ENCODE measurements around the gene CHI3L1. TPM values are rescaled to one million over a fixed set of nuclear protein-coding genes. Genes with fewer than 3 reads are reported as not detected.

The CHI3L1 gene
- total RNA-seq, 1 donor from 2014 or later = 0.20 TPM

GRCh38 chr1:203150511-203151297, 35.8 kb downstream of the CHI3L1 start:
- H3K27ac Mint-ChIP-seq (ENCODE audit: unreplicated experiment) = no peak overlapping the region
- TF ChIP-seq, protein P1, sequence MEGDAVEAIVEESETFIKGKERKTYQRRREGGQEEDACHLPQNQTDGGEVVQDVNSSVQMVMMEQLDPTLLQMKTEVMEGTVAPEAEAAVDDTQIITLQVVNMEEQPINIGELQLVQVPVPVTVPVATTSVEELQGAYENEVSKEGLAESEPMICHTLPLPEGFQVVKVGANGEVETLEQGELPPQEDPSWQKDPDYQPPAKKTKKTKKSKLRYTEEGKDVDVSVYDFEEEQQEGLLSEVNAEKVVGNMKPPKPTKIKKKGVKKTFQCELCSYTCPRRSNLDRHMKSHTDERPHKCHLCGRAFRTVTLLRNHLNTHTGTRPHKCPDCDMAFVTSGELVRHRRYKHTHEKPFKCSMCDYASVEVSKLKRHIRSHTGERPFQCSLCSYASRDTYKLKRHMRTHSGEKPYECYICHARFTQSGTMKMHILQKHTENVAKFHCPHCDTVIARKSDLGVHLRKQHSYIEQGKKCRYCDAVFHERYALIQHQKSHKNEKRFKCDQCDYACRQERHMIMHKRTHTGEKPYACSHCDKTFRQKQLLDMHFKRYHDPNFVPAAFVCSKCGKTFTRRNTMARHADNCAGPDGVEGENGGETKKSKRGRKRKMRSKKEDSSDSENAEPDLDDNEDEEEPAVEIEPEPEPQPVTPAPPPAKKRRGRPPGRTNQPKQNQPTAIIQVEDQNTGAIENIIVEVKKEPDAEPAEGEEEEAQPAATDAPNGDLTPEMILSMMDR (IDR thresholded peaks at IDR 0.05; ENCODE audit: insufficient read depth, low read depth, low read length) = no peak
- no peak for TF ChIP-seq EZH2 (IDR thresholded peaks at IDR 0.05; ENCODE audit: insufficient read depth, low read length)
- peaks cover 4% of the 10 kb centered on the region for H3K36me3 Mint-ChIP-seq (ENCODE audit: low read depth, unreplicated experiment)
- H2AFZ ChIP-seq (ENCODE audit: low read depth, low read length) = no peak overlapping the region
- no peaks in the 10 kb centered on the region for H3K79me2 ChIP-seq (ENCODE audit: insufficient read depth, low read length)
- DNase-seq (ENCODE audit: low read depth) = no peak
- no peak for FAIRE-seq
- H3K9me3 ChIP-seq (ENCODE audit: insufficient read depth, low read depth, low read length) = no peaks in the 10 kb centered on the region
- H4K20me1 ChIP-seq (ENCODE audit: insufficient read depth, low read length) = no peaks in the 10 kb centered on the region
- H3K9me3 Mint-ChIP-seq (ENCODE audit: unreplicated experiment) = no peaks in the 10 kb centered on the region
- peaks cover 36% of the 10 kb centered on the region for H3K4me1 ChIP-seq (ENCODE audit: insufficient read depth, low read length)
- no peaks in the 10 kb centered on the region for H3K36me3 ChIP-seq (ENCODE audit: insufficient read depth, low read length)
- peaks cover 46% of the 10 kb centered on the region for H3K4me1 Mint-ChIP-seq (ENCODE audit: low read depth, unreplicated experiment)
- no peak overlapping the region for H3K4me3 ChIP-seq (ENCODE audit: insufficient read depth, low read depth, low read length)
- peaks cover 9% of the 10 kb centered on the region for H3K27me3 Mint-ChIP-seq (ENCODE audit: low read depth, unreplicated experiment)
- no peaks in the 10 kb centered on the region for H3K27me3 ChIP-seq (ENCODE audit: insufficient read depth, low read length)
- no peak overlapping the region for H3K4me2 ChIP-seq (ENCODE audit: low read length)
- H3K27ac ChIP-seq (ENCODE audit: low read depth, low read length) = no peak overlapping the region
- no peak overlapping the region for H3K9ac ChIP-seq (ENCODE audit: low read length)
- no peak overlapping the region for H3K4me3 Mint-ChIP-seq (ENCODE audit: unreplicated experiment)

DNA sequence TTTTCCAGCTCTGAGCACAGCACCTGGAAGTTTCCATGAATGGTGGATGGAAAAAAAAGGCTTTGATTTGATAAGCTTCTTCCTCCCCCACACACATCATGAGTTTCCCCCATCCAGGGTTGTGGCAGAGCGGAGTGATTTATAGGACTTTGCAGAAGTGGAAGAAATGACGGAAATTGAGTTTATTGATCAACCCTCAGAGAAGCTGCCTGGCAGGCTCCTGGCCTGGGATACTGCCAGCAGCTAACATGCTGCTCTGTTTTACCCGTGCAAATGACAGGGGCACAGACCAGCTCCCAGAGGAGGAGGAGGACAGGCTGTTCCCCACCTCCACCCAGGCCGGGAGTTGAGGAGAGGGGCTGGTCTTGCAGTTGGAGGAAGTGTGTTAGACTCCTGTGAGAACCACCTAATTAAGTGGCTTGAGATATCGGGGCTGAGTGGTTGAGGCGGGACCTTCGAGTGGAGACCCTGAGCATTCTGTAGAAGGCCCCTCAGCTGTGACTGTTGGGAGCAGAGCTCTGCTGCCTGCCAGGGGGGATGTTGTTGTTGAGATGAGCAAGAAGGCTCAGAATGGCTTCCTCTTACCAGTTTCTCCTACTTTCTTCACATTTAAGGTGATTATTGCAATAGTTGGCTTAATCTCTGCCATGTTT, 37.2 kb downstream of the CHI3L1 start:
- FAIRE-seq (no peak), DNase-seq (ENCODE audit: low read depth) (no peak)
- no peak overlapping the region for H3K9ac ChIP-seq (ENCODE audit: low read length)
- H3K79me2 ChIP-seq (ENCODE audit: insufficient read depth, low read length) = no peaks in the 10 kb centered on the region
- no peak overlapping the region for H3K4me3 Mint-ChIP-seq (ENCODE audit: unreplicated experiment)
- H3K4me1 ChIP-seq (ENCODE audit: insufficient read depth, low read length) = peaks cover 39% of the 10 kb centered on the region
- H3K4me3 ChIP-seq (ENCODE audit: insufficient read depth, low read depth, low read length) = no peak overlapping the region
- H3K27ac ChIP-seq (ENCODE audit: low read depth, low read length) = no peak overlapping the region
- H2AFZ ChIP-seq (ENCODE audit: low read depth, low read length) = no peak overlapping the region
- no peaks in the 10 kb centered on the region for H3K9me3 ChIP-seq (ENCODE audit: insufficient read depth, low read depth, low read length)
- peaks cover 4% of the 10 kb centered on the region for H3K36me3 Mint-ChIP-seq (ENCODE audit: low read depth, unreplicated experiment)
- no peak overlapping the region for H3K27ac Mint-ChIP-seq (ENCODE audit: unreplicated experiment)
- no peak overlapping the region for H3K4me2 ChIP-seq (ENCODE audit: low read length)
- TF ChIP-seq, protein P1 (IDR thresholded peaks at IDR 0.05; ENCODE audit: insufficient read depth, low read depth, low read length) = no peak
- no peak for TF ChIP-seq EZH2 (IDR thresholded peaks at IDR 0.05; ENCODE audit: insufficient read depth, low read length)
- H3K27me3 ChIP-seq (ENCODE audit: insufficient read depth, low read length) = no peaks in the 10 kb centered on the region
- H3K4me1 Mint-ChIP-seq (ENCODE audit: low read depth, unreplicated experiment) = peaks cover 49% of the 10 kb centered on the region
- no peaks in the 10 kb centered on the region for H3K9me3 Mint-ChIP-seq (ENCODE audit: unreplicated experiment)
- peaks cover 9% of the 10 kb centered on the region for H3K27me3 Mint-ChIP-seq (ENCODE audit: low read depth, unreplicated experiment)
- no peaks in the 10 kb centered on the region for H4K20me1 ChIP-seq (ENCODE audit: insufficient read depth, low read length)
- H3K36me3 ChIP-seq (ENCODE audit: insufficient read depth, low read length) = no peaks in the 10 kb centered on the region

GRCh38 chr1:203148579-203148978, 37.9 kb downstream of the CHI3L1 start:
- no peak overlapping the region for H3K4me3 ChIP-seq (ENCODE audit: insufficient read depth, low read depth, low read length)
- H3K36me3 ChIP-seq (ENCODE audit: insufficient read depth, low read length) = no peaks in the 10 kb centered on the region
- Mint-ChIP-seq H3K9me3 (ENCODE audit: unreplicated experiment) (no peaks in the 10 kb centered on the region), H3K4me3 (ENCODE audit: unreplicated experiment) (no peak overlapping the region), H3K4me1 (ENCODE audit: low read depth, unreplicated experiment) (peaks cover 41% of the 10 kb centered on the region), H3K27me3 (ENCODE audit: low read depth, unreplicated experiment) (peaks cover 9% of the 10 kb centered on the region), H3K27ac (ENCODE audit: unreplicated experiment) (no peak overlapping the region), H3K36me3 (ENCODE audit: low read depth, unreplicated experiment) (peaks cover 4% of the 10 kb centered on the region)
- no peak for TF ChIP-seq EZH2 (IDR thresholded peaks at IDR 0.05; ENCODE audit: insufficient read depth, low read length)
- TF ChIP-seq, protein P1 (IDR thresholded peaks at IDR 0.05; ENCODE audit: insufficient read depth, low read depth, low read length) = no peak
- DNase-seq (ENCODE audit: low read depth) = no peak
- no peaks in the 10 kb centered on the region for H3K79me2 ChIP-seq (ENCODE audit: insufficient read depth, low read length)
- no peak overlapping the region for H3K4me2 ChIP-seq (ENCODE audit: low read length)
- H3K4me1 ChIP-seq (ENCODE audit: insufficient read depth, low read length) = peaks cover 32% of the 10 kb centered on the region
- FAIRE-seq = no peak
- H4K20me1 ChIP-seq (ENCODE audit: insufficient read depth, low read length) = no peaks in the 10 kb centered on the region
- no peaks in the 10 kb centered on the region for H3K27me3 ChIP-seq (ENCODE audit: insufficient read depth, low read length)
- H3K9me3 ChIP-seq (ENCODE audit: insufficient read depth, low read depth, low read length) = no peaks in the 10 kb centered on the region
- H2AFZ ChIP-seq (ENCODE audit: low read depth, low read length) = no peak overlapping the region
- H3K27ac ChIP-seq (ENCODE audit: low read depth, low read length) = no peak overlapping the region
- H3K9ac ChIP-seq (ENCODE audit: low read length) = no peak overlapping the region
